GM12878 (cell line): ENCODE data around the gene LMAN2L. TPM values are rescaled to one million over a fixed set of nuclear protein-coding genes. Genes with fewer than 3 reads are reported as not detected.

Experiments
- ATAC-seq: fragments of 200-7000 bp; cut with Tn5 transposase; 3 replicates; pipeline ENCODE4 v1.9.1; 2020; ENCODE audit warnings: mild to moderate bottlenecking, moderate library complexity
- BruUV-seq: library from RNA; stranded (reverse); fragments of 400-500 nt; replicated peaks from 2 replicates; lab custom pipeline; 2021; lab: Mats Ljungman, UMichigan
- CTCF ChIA-PET: fragments of 300-600 bp; sonication (Branson Sonifier 250); formaldehyde crosslinking; extraction: SDS; loops from one replicate; lab custom pipeline; 2021; ENCODE audit warnings: inconsistent platforms; lab: Yijun Ruan, JAX
- POLR2A ChIA-PET: fragments of 350-600 bp; formaldehyde crosslinking; extraction: SDS; loops from one replicate; lab custom pipeline; 2021; ENCODE audit warnings: inconsistent platforms; lab: Charles Lee
- RAD21 ChIA-PET: fragments of 300-600 bp; sonication (Branson Sonifier 250); formaldehyde crosslinking; loops from one replicate; lab custom pipeline; 2023; ENCODE audit warnings: antibody characterized with exemption; ENCODE audit not compliant: unreplicated experiment; lab: Charles Lee
- SMC1A ChIA-PET: fragments of 300-600 bp; sonication (Branson Sonifier 250); formaldehyde crosslinking; loops from one replicate; lab custom pipeline; 2023; ENCODE audit not compliant: unreplicated experiment, uncharacterized antibody; lab: Charles Lee
- DNase-seq: peaks from one replicate; pipeline ENCODE4 v3.0.0-alpha.2; 2011; ENCODE audit warnings: low read depth, low spot score
- FAIRE-seq: peaks from 3 replicates; lab custom pipeline; 2011; peaks lifted over from hg19 to GRCh38; lab: Jason Lieb, UNC
- H2AFZ ChIP-seq: 2 replicates; pipeline ENCODE4 v1.6.0; 2011; ENCODE audit warnings: low read depth, low read length, control low read depth; ENCODE audit not compliant: control insufficient read depth
- H3K27ac ChIP-seq: 2 replicates; pipeline ENCODE4 v1.5.1; 2011; ENCODE audit warnings: control low read depth; ENCODE audit not compliant: control insufficient read depth, insufficient read depth
- H3K27me3 ChIP-seq, 2 experiments: replicated peaks in 1 of 2; 2 replicates each; pipeline versions ENCODE4 v1.6.0 to v1.6.1; 2011; ENCODE audit warnings: low read length in 1 of 2; ENCODE audit not compliant: control insufficient read depth in 2 of 2, insufficient read depth in 2 of 2
- H3K36me3 ChIP-seq, 2 experiments: 2 replicates each; pipeline ENCODE4 v1.5.1; 2011; ENCODE audit warnings: low read length in 1 of 2; ENCODE audit not compliant: control insufficient read depth in 2 of 2, insufficient read depth in 2 of 2
- H3K4me1 ChIP-seq: 2 replicates; pipeline ENCODE4 v1.6.1; 2011; ENCODE audit warnings: mild to moderate bottlenecking, low read length, moderate library complexity, mixed read lengths; ENCODE audit not compliant: control insufficient read depth, insufficient read depth
- H3K4me2 ChIP-seq: 2 replicates; pipeline ENCODE4 v1.6.0; 2011; ENCODE audit warnings: control low read depth; ENCODE audit not compliant: control insufficient read depth, insufficient read depth
- H3K4me3 ChIP-seq: fragments of 200-600 bp; sonication (generic); 2 replicates; pipeline ENCODE4 v1.5.1; 2016
- H3K79me2 ChIP-seq: 2 replicates; pipeline ENCODE4 v1.6.0; 2011; ENCODE audit warnings: low read length; ENCODE audit not compliant: control insufficient read depth, insufficient read depth
- H3K9ac ChIP-seq: 2 replicates; pipeline ENCODE4 v1.8.0; 2011; ENCODE audit warnings: low read length, control low read depth, mixed read lengths; ENCODE audit not compliant: control insufficient read depth, insufficient read depth
- H3K9me3 ChIP-seq: replicated peaks from 3 replicates; pipeline ENCODE4 v1.5.1; 2011; ENCODE audit warnings: mild to moderate bottlenecking, low read length; ENCODE audit not compliant: control insufficient read depth, insufficient read depth
- H4K20me1 ChIP-seq: 2 replicates; pipeline ENCODE4 v1.6.0; 2011; ENCODE audit not compliant: control insufficient read depth, insufficient read depth
- CREB1 ChIP-seq: IDR thresholded peaks from 2 replicates; pipeline ENCODE4 v1.6.1; 2012; ENCODE audit warnings: low read depth, mild to moderate bottlenecking, inconsistent platforms
- FOXM1 ChIP-seq: IDR thresholded peaks from 2 replicates; pipeline ENCODE4 v1.6.1; 2012; ENCODE audit warnings: low read depth, mild to moderate bottlenecking, inconsistent platforms, low read length, moderate library complexity
- GABPA ChIP-seq: IDR thresholded peaks from 2 replicates; pipeline ENCODE4 v1.6.1; 2014; ENCODE audit warnings: antibody characterized with exemption, low read depth, mild to moderate bottlenecking, inconsistent platforms
- IKZF1 ChIP-seq: fragments of 450-650 bp; conservative IDR thresholded peaks from 2 replicates; pipeline ENCODE4 v1.6.1; 2017; ENCODE audit warnings: antibody characterized with exemption, mild to moderate bottlenecking
- IRF4 ChIP-seq: IDR thresholded peaks from 2 replicates; pipeline ENCODE4 v1.6.1; 2011; ENCODE audit warnings: low read depth, low read length
- KLF5 ChIP-seq: fragments of 450-650 bp; IDR thresholded peaks from 2 replicates; pipeline ENCODE4 v1.6.1; 2014; ENCODE audit warnings: mild to moderate bottlenecking; ENCODE audit not compliant: partially characterized antibody
- NBN ChIP-seq: fragments of 450-650 bp; IDR thresholded peaks from 2 replicates; pipeline ENCODE4 v1.6.1; 2016
- NFYB ChIP-seq: IDR thresholded peaks from 2 replicates; pipeline ENCODE4 v1.6.1; 2011; ENCODE audit warnings: low read depth, mild to moderate bottlenecking, low read length, improper control_type of control experiment, moderate library complexity; ENCODE audit not compliant: insufficient read depth
- PRDM15 ChIP-seq: fragments of 450-650 bp; formaldehyde crosslinking; IDR thresholded peaks from 2 replicates; pipeline ENCODE4 v1.4.0; 2020; ENCODE audit warnings: mild to moderate bottlenecking, moderate library complexity
- SIN3A ChIP-seq: IDR thresholded peaks from 2 replicates; pipeline ENCODE4 v1.6.1; 2012; ENCODE audit warnings: low read depth, low read length, improper control_type of control experiment
- SMAD1 ChIP-seq: fragments of 450-650 bp; IDR thresholded peaks from 2 replicates; pipeline ENCODE4 v1.6.1; 2018; ENCODE audit warnings: mild to moderate bottlenecking, low read depth; ENCODE audit not compliant: partially characterized antibody
- TAF1 ChIP-seq: IDR thresholded peaks from 2 replicates; pipeline ENCODE4 v1.6.1; 2011; ENCODE audit warnings: mild to moderate bottlenecking, low read depth, low read length, borderline replicate concordance
- TARDBP ChIP-seq: IDR thresholded peaks from 2 replicates; pipeline ENCODE4 v1.6.1; 2016; ENCODE audit warnings: borderline replicate concordance
- USF2 ChIP-seq: IDR thresholded peaks from 2 replicates; pipeline ENCODE4 v1.6.1; 2011; ENCODE audit warnings: low read depth, low read length, improper control_type of control experiment, borderline replicate concordance
- WGBS: methylation state at CpG from one replicate; pipeline ENCODE4 v1.1.6; 2016; ENCODE audit warnings: low lambda C conversion rate; ENCODE audit not compliant: insufficient replicate concordance, insufficient coverage; ENCODE audit errors: missing lambda C conversion rate; 5-methylcytosine and 5-hydroxymethylcytosine counted together
- in situ Hi-C: fragments of 300-500 bp; cut with MboI; formaldehyde crosslinking; loops from 9 replicates; pipeline ENCODE4 v1.14.3; 2018; ENCODE audit warnings: mixed read lengths
- intact Hi-C: fragments of 100-400 bp; cut with micrococcal nuclease; formaldehyde crosslinking; loops from one replicate; pipeline ENCODE4 v1.14.2; 2022; ENCODE audit not compliant: unreplicated experiment
- polyA plus RNA-seq, 11 experiments: library from polyadenylated mRNA; depleted of rRNA in 4 of 11; unstranded in 6 of 11; stranded (reverse) in 5 of 11; fragments of >200 nt; fragmentation: Nextera tagmentation in 4 of 11; fragmentation: Illumina TruSeq in 1 of 11; extraction: Ambion mirVana in 4 of 11; extraction: Trizol in 1 of 11; gene quantifications; 1 replicate in 1 of 11; 2 replicates in 10 of 11; pipeline versions ENCODE4 v1.2.1 to v1.2.3, GENCODE V29; 2011 to 2016; ENCODE audit warnings: inconsistent platforms in 2 of 11, missing spikeins in 2 of 11, low read depth in 1 of 11
- total RNA-seq, 4 experiments: library from RNA; depleted of rRNA in 3 of 4; stranded (reverse); fragments of >200 nt in 3 of 4; fragmentation: Illumina TruSeq in 1 of 4; extraction: Trizol in 1 of 4; gene quantifications; 2 replicates each; pipeline versions ENCODE4 v1.2.1 to v1.2.3, GENCODE V29; 2013 to 2021

Gene LMAN2L
- total and polyA plus RNA-seq, 10 of the 15 experiments (the other 5 are each of a cell fraction or from before 2014, with no cell fraction given): 5.7 to 16.3 (median 10.7) TPM

GRCh38 chr2:96757477-96757860, 17.6 kb upstream of the LMAN2L start:
- Histone ChIP-seq H3K4me2 (no peak overlapping the region), H3K36me3 (no peaks in the 10 kb centered on the region), H2AFZ (no peak overlapping the region), H4K20me1 (no peaks in the 10 kb centered on the region), H3K27me3 (no peaks in the 10 kb centered on the region; a peak in 1 of 4 replicates), H3K9ac (no peak overlapping the region), H3K27ac (no peak overlapping the region), H3K9me3 (no peaks in the 10 kb centered on the region), H3K4me3 (no peak overlapping the region), H3K79me2 (peaks cover 18% of the 10 kb centered on the region), H3K4me1 (peaks cover 8% of the 10 kb centered on the region)
- in situ Hi-C loops: no loop called here
- 58% methylated on average over 6 of the region's 6 CpGs for WGBS
- ATAC-seq (no peak), FAIRE-seq (no peak), DNase-seq (no peak)
- TF ChIP-seq FOXM1 (no peak), TAF1 (no peak), IKZF1 (no peak), SIN3A (no peak), CREB1 (no peak), NBN (no peak), USF2 (no peak), KLF5 (no peak), SMAD1 (no peak), TARDBP (no peak), GABPA (no peak), IRF4 (no peak), NFYB (no peak), PRDM15 (no peak)
- POLR2A ChIA-PET: interaction anchor here (0.9 to 1.4 kb wide), 2 partner anchors 18 to 57 kb away, joined by 3 to 6 read pairs; no protein-coding TSS in a partner anchor
- intact Hi-C loops: no loop called here
- SMC1A ChIA-PET: interaction anchor here (0.6 to 1.5 kb wide), 2 partner anchors 10 to 121 kb away, joined by 3 to 4 read pairs; no protein-coding TSS in a partner anchor
- BruUV-seq: no TSS peak
- RAD21 ChIA-PET: interaction anchor here (1.0 kb wide), 1 partner anchor 117 kb away, joined by 4 read pairs; no protein-coding TSS in a partner anchor
- CTCF ChIA-PET: interaction anchor here (1.3 to 1.4 kb wide), 2 partner anchors 17 to 41 kb away, joined by 3 to 5 read pairs; no protein-coding TSS in a partner anchor
